GM12878 (cell line): Measurements from ENCODE around the gene IL22.

ENCODE experiments used
- RAD21 ChIP-seq: IDR thresholded peaks from 2 replicates; pipeline ENCODE4 v1.6.1; 2011; ENCODE audit warnings: mild to moderate bottlenecking, low read depth, low read length, moderate library complexity; ENCODE audit not compliant: insufficient read depth
- TF ChIP-seq, protein P1 (sequence below): IDR thresholded peaks from 2 replicates; pipeline ENCODE4 v1.6.1; 2011; ENCODE audit warnings: low read depth, low read length, improper control_type of control experiment, borderline replicate concordance

DNA sequence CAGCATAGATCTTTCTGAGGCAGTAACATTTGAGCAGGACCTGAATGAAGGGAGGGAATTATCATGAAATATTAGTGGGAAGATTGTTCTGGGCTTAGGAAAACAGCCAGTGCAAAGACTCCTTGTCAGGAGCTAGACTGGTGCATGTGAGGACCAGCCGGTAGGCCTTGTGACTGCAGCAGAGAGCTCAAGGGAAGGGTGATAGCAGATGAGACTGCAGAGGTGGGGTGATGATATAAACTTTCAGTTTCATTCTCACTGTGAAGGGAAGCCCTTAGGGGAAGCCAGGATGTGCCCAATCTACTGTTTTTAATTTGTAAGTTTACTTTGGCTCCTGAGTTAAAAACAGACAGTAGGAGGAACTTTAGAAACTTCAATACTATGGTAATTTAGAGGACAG lies 12.4 kb downstream of the IL22 start:
- TF ChIP-seq, protein P1, sequence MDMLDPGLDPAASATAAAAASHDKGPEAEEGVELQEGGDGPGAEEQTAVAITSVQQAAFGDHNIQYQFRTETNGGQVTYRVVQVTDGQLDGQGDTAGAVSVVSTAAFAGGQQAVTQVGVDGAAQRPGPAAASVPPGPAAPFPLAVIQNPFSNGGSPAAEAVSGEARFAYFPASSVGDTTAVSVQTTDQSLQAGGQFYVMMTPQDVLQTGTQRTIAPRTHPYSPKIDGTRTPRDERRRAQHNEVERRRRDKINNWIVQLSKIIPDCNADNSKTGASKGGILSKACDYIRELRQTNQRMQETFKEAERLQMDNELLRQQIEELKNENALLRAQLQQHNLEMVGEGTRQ, result no peak; the same call in 1 of the 2 replicates
- no peak for TF ChIP-seq RAD21
